GM19025 (cell line): ENCODE results near the gene COG1.

ENCODE experiments used
- ATAC-seq: cut with Tn5 transposase; IDR thresholded peaks from one replicate; pipeline ENCODE4 v1.9.1; 2021; ENCODE audit warnings: mild to moderate bottlenecking, low read depth, moderate library complexity; ENCODE audit not compliant: unreplicated experiment

The COG1 gene

GRCh38 chr17:73196500-73196899, 3.6 kb downstream of the COG1 start:
- no peak for ATAC-seq

GRCh38 chr17:73197161-73197560, 4.3 kb downstream of the COG1 start:
- ATAC-seq, result no peak

DNA sequence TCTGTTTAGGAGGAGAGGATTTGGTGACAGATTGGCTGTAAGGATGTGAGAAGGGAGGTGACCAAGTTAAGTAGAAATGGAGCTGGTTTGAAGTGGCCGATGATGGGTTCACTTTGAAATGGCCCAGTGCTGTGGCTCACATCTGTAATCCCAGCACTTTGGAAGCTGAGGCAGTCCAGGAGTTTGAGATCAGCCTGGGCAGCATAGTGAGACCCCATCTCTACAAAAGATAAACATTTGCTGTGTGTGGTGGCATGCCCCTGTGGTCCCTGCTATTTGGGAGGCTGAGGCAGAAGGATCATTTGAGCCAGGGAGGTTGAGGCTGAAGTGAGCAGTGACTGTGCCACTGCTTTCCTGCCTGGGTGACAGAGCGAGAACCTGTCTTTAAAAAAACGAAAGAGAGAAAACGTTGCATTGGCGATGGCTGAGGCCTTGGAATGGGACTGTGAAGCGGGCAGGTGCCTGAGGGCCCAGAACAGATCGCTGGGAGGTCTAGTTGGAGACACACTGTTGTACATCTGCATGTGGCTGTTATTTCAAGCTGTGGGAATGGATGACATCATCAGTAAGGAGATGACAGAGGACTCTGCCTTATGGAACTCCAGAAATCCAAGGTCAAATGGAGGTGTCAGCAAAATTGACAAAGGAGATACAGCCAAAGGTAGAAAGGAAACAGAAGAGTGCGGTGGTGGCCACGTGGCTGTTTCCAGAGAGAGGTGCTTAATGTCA, 5.5 kb downstream of the COG1 start:
- no peak for ATAC-seq

DNA sequence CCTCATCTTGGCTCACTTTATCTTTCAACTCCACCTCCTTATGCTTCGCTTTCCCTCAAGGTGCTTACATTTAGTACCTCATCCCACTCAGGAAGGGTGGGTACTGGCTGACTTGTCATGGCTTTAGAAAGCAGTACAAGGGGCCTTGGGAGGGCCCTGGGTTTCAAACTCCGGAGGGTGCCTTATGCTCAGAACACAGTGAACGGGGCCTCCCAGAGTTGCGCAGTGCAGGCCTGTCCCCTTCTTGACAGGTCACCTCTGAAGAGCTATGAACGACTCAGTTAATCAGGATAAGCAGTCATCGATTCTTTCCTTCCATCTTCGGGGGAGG, 6.0 kb downstream of the COG1 start:
- no peak for ATAC-seq

DNA sequence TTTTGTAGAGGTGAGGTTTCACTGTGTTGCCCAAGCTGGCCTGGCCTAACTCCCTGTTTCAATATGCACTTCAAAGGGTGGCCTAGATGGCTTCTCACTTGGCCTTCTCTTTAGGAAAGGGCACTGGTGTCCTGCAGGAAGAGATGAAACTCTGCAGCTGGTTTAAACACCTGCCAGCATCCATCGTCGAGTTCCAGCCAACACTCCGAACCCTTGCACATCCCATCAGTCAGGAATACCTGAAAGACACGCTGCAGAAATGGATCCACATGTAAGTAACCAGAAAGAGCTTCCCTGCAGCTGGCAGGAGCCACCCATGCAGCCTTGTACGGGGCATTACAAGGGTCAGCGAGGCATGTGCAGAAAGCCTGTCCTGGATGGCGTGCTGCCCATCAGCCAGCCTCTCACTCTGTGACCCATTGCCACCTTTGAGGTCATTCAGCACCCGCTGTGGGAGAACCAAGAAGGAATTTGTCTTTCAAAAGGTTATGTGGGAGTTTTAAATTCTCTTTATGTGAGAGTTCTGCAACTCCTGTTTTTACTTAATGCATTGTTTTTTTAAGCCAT, 7.0 kb downstream of the COG1 start:
- ATAC-seq, result no peak

DNA sequence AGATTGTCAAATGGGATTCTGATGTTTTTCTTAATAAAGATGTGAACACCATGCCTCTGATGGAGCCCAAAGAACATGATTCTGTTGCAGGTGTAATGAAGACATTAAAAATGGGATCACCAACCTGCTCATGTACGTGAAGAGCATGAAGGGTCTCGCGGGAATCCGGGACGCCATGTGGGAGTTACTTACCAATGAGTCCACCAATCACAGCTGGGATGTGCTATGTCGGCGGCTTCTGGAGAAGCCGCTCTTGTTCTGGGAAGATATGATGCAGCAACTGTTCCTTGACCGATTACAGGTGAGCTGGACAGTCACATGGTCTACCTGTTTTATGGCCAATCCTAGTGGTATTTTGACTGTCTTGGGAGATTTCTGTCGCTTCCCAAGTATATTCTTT, 7.6 kb downstream of the COG1 start:
- no peak for ATAC-seq

DNA sequence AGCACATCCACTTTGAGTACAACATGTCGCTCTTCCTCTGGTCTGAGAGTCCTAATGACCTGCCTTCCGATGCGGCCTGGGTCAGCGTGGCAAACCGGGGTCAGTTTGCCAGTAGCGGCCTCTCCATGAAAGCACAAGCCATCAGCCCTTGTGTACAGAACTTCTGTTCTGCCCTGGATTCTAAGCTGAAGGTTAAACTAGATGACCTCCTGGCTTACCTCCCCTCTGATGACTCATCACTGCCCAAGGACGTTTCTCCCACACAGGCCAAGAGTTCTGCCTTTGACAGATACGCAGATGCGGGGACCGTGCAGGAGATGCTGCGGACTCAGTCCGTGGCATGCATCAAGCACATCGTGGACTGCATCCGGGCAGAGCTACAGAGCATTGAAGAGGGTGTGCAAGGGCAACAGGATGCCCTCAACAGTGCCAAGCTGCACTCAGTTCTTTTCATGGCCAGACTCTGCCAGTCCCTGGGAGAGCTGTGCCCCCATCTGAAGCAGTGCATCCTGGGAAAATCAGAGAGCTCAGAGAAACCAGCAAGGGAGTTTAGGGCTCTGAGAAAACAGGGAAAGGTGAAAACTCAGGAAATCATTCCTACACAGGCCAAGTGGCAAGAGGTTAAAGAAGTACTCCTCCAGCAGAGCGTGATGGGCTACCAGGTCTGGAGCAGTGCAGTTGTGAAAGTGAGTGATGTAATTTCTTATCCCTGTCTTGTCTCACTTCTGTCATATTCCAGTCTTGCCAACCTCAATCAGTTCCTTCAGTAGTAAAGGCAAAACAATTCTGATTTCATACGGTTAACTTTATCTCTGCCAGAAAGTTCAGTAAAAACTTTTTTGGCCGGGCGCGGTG, 8.6 kb downstream of the COG1 start:
- ATAC-seq, result no peak

DNA sequence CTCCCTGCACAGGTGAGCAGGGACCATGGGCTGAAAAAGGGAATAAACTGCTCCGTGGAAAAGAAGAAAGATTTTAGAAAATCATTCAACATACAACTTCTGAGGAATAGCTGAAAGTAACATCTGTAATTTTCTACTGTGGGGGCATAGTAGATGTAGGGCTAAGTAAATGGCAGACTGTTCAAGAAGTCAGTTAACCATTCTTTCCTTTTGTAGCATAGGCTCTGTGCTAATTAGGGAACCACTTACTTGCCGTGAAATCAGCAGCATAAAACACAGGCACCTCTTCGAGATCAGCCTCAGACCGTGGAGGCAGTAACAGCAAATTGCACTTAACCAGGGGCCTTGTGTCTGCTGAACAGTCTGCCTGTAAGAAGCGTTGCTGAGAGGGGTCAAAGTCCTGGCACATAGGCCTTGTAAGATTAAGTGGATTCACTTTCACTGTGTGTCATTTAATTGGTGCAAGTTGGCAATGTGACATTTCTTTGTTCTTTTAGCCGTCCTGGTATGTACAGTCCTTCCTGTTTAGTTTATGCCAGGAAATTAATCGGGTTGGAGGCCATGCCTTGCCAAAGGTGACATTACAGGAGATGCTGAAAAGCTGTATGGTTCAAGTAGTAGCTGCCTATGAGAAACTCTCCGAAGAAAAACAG, 10.4 kb downstream of the COG1 start:
- ATAC-seq, result peak; percentile 61

DNA sequence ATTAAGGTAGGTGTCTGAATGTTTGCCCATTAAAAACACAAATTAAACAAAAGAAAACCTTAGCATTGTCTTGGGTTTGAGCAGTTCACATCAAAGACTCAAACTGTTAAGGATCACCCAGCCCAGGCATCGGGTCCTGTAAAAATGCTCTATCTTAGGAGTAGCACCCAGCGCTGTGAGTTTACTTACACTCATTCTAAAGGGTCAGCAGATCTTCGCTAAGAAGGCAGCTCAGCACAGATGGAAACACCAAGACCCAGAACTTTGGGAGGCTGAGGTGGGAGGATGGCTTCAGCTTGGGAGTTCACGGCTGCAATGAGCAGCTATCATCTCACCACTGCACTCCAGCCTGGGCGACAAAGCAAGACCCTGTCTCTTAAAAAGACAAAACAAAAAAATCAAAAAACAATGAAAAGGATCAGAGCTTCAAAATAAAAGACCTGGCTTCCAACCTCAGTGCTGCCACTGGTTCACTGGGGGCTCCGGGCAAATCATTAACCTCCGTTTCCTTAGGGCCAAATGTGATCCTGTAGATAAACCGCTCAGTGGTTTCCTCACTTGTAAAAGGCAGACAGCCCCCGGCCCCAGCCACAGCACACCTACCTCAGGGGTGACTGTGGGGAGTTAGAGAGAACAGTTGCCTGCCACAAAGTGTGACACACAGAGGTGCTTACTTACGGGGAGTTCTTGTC, 11.1 kb downstream of the COG1 start:
- no peak for ATAC-seq

DNA sequence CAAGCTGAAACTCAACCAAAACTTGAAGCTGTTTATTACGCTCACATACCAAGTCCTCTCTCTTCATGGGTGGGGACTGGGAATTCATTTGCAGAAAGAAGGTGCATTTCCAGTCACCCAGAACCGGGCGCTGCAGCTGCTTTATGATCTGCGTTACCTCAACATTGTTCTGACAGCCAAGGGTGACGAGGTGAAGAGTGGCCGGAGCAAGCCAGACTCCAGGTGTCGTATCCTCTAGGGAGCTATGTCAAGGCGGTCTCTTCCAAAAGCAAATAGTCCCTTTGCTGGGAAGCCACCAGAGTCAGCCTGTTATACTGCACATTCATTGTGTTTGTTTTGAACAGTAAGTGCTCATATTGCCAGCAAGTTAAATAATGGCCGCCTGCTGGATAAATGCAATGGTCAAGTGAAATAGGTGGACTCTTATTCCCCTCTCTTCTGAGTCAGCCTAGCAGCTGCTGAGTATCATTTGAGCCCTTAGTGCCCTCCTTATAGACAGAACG, 12.7 kb downstream of the COG1 start:
- no peak for ATAC-seq

- ATAC-seq, result no peak
Measured at GRCh38 chr17:73208139-73208827, 15.4 kb downstream of the COG1 start.

GRCh38 chr17:73209436-73209835, 16.6 kb downstream of the COG1 start:
- ATAC-seq, result no peak

GRCh38 chr17:73210002-73210678, 17.3 kb downstream of the COG1 start:
- ATAC-seq, result no peak

DNA sequence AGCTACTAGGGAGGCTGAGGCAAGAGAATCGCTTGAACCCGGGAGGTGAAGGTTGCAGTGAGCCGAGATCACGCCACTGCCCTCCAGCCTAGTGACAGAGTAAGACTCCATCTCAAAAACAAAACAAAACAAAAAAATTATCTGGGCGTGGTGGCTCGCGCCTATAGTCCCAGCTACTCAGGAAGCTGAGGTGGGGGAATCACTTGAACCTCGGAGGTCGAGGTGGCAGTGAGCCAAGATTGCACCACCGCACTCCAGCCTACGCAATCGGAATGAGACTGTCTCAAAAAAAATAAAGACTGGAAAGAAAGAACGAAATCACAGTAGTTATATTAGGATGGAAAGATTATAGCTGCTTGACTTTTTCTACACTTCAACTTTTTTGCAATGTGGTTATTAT, 18.9 kb downstream of the COG1 start:
- ATAC-seq, result no peak

GRCh38 chr17:73214008-73214407, 21.2 kb downstream of the COG1 start:
- ATAC-seq, result no peak

DNA sequence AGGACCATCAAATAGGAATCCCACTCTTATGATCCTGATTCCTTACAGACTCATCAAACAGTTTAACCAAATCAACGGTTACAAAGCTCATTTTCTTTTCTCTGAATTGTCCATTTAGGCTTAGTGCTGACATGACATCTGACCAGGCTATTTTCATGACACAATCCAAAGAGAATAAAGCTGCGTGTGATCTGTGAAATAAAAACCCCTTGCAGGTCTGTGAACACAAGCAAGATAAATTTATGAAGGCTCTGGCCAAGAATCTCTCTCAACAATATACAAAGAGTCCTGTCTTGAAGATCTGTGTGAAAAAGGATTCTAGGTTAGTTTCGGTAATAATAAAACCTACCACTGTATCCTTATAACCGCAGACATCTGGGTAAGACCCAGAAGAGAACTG, 22.0 kb downstream of the COG1 start:
- no peak for ATAC-seq

DNA sequence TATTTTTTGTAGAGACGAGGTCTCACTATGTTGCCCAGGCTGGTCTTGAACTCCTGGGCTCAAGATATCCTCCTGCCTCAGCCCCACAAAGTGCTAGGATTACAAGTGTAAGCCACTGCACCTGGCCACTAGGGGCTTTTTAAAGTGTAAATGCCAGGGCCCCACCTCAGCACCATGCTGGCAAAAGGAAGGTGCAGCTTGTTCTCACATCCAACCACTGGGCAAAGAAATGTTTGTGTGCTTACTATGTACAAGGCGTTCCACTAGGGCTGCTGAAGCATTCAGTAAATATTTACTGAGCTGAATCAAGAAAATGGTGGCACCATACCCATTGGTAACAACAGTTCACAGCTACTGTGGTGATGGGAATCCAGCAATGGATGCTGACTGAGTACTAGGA, 22.6 kb downstream of the COG1 start:
- ATAC-seq, result no peak

DNA sequence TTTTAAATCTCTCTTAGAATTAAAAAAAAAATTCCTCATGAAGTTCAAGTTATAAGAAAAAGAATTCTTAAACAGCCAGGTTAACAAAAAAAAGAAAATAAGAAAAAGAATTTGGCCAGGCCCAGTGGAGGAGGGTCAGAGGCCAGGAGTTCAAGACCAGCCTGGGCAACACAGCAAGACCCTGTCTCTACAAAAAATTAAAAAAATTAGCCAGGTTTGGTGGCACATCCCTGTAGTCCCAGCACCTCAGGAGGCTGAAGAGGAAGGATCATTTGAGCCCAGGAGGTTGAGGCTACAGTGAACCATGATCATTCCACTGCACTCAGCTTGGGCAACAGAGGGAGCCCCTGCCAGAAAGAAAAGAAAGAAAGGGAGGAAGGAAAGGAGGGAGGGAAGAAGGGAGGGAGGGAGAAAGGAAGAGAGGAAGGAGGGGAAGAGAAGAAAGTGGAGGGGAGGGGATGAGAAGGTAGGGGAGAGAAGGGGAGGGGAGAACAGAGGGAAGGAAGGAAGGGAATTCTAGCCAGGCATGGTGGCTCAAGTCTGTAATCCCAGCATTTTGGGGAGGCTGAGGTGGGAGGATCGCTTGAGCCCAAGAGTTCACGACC, 30.9 kb downstream of the COG1 start:
- ATAC-seq, result no peak

- no peak for ATAC-seq
Measured at GRCh38 chr17:73224237-73224636, 31.4 kb downstream of the COG1 start.
